ENCODE data around the gene FOXK1.

DNA sequence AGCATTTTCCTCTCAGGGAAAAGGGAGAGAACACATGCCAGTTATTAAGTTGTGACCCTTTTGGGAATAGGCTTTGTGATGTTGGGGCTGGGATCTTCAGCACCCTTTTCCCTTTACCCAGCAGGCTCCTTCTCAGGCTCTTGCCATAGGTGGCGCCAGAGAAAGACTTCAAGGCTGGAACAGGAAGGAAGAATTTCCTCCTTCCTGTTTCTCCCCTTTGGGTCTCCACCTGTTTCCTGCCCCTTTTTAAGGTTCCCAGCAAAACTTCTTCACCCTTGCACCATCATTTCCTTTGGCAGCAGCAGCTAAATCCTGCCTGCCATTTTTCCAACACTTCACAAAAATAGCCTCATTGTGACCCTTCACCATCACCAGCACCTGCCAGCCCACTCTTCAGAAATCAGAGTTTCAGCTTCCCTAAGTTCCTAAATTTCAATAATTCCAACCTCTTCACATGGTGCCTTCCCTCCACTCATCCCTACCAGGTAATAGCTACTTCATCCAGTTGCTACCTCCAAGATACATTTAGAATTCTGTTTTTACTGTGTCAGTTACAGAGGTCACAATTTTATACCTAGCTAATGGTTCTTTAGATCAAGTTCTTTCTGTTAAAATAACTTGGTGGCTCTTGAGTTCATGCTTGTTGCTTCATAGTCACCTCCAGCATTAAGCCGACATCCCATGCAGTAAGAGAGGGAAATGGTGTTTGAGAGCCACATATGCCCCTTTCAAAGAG, 22.4 kb upstream of the FOXK1 start:
- TF ChIP-seq, protein P1, sequence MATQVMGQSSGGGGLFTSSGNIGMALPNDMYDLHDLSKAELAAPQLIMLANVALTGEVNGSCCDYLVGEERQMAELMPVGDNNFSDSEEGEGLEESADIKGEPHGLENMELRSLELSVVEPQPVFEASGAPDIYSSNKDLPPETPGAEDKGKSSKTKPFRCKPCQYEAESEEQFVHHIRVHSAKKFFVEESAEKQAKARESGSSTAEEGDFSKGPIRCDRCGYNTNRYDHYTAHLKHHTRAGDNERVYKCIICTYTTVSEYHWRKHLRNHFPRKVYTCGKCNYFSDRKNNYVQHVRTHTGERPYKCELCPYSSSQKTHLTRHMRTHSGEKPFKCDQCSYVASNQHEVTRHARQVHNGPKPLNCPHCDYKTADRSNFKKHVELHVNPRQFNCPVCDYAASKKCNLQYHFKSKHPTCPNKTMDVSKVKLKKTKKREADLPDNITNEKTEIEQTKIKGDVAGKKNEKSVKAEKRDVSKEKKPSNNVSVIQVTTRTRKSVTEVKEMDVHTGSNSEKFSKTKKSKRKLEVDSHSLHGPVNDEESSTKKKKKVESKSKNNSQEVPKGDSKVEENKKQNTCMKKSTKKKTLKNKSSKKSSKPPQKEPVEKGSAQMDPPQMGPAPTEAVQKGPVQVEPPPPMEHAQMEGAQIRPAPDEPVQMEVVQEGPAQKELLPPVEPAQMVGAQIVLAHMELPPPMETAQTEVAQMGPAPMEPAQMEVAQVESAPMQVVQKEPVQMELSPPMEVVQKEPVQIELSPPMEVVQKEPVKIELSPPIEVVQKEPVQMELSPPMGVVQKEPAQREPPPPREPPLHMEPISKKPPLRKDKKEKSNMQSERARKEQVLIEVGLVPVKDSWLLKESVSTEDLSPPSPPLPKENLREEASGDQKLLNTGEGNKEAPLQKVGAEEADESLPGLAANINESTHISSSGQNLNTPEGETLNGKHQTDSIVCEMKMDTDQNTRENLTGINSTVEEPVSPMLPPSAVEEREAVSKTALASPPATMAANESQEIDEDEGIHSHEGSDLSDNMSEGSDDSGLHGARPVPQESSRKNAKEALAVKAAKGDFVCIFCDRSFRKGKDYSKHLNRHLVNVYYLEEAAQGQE (tag by site-specific recombination; IDR thresholded peaks at IDR 0.05) = no peak
- no peak for TF ChIP-seq ZNF558 (tag by site-specific recombination; IDR thresholded peaks at IDR 0.05)
- no peak for TF ChIP-seq SETDB1 (IDR thresholded peaks at IDR 0.05; ENCODE audit: insufficient read length, low read length)
- TF ChIP-seq ZBTB1 (tag by site-specific recombination; IDR thresholded peaks at IDR 0.05) = no peak
- TF ChIP-seq, protein P2, sequence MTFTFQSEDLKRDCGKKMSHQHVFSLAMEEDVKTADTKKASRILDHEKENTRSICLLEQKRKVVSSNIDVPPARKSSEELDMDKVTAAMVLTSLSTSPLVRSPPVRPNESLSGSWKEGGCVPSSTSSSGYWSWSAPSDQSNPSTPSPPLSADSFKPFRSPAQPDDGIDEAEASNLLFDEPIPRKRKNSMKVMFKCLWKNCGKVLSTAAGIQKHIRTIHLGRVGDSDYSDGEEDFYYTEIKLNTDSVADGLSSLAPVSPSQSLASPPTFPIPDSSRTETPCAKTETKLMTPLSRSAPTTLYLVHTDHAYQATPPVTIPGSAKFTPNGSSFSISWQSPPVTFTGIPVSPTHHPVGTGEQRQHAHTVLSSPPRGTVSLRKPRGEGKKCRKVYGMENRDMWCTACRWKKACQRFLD (tag by site-specific recombination; IDR thresholded peaks at IDR 0.05) = no peak
- TF ChIP-seq, protein P3, sequence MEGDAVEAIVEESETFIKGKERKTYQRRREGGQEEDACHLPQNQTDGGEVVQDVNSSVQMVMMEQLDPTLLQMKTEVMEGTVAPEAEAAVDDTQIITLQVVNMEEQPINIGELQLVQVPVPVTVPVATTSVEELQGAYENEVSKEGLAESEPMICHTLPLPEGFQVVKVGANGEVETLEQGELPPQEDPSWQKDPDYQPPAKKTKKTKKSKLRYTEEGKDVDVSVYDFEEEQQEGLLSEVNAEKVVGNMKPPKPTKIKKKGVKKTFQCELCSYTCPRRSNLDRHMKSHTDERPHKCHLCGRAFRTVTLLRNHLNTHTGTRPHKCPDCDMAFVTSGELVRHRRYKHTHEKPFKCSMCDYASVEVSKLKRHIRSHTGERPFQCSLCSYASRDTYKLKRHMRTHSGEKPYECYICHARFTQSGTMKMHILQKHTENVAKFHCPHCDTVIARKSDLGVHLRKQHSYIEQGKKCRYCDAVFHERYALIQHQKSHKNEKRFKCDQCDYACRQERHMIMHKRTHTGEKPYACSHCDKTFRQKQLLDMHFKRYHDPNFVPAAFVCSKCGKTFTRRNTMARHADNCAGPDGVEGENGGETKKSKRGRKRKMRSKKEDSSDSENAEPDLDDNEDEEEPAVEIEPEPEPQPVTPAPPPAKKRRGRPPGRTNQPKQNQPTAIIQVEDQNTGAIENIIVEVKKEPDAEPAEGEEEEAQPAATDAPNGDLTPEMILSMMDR (tag by site-specific recombination; IDR thresholded peaks at IDR 0.05) = no peak
- no peak for TF ChIP-seq RBAK (tag by site-specific recombination; IDR thresholded peaks at IDR 0.05)
- no peak for TF ChIP-seq TCF7L2 (IDR thresholded peaks at IDR 0.05; ENCODE audit: borderline replicate concordance, low read depth, low read length)
- no peak for TF ChIP-seq ZNF747 (tag by site-specific recombination; IDR thresholded peaks at IDR 0.05)
